Measurements from ENCODE around the gene ZNF136. TPM values are rescaled to one million over a fixed set of nuclear protein-coding genes. Genes with fewer than 3 reads are reported as not detected.

The ZNF136 gene
- 7.3 and 7.8 TPM in 2 replicates for total RNA-seq

GRCh38 chr19:12162882-12163806 lies at the start of gene ZNF136:
Gene ZNF136, plus strand, starts transcription at chr19:12163096. Its CDS starts 108 bp downstream, at chr19:12163204.

DNA sequence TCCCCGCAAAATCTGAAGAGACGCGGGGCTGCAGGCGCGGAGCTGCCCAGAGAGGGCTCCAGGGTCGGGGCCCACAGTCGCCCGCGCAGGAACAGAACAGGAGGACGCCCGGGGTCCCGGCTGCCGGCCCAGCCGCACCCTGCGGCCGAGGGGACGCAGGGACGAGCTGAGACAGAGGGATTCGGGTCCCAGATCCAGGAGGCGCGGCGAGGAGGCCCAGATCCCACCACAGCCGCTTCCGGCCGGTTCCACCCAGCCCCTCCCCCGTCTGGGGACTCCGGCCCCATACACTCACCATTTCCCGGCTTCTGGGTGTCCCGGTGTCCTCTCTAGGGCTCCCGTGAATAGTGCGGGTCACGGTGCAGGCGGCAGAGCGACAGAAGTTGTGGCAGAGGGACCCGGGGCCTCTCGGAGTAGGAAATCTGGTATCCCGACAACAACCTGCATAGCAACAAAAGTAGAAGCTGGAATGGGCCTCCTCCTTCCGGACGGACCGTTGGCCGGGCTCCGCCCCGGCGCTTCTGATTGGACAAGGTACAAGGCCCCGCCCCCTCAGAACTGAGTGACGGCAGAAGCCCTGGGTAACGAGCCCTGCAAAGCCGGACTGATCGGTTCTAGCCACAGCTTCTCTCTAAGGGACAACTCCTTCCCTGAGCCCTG lies 22.9 kb upstream of the ZNF136 start, which contains the start of gene ZNF20:
TSS of gene ZNF20 (minus strand) at position 466 of the 660 bp plus-strand sequence. CDS start at position 298, 168 bp downstream.

GRCh38 chr19:12156223-12157058 lies 6.5 kb upstream of the ZNF136 start, which contains the start of gene ZNF625:
Gene ZNF625, minus strand, starts transcription at chr19:12156734. Its CDS starts 176 bp downstream, at chr19:12156558.

Other genes with a start within 250 kb of the ZNF136 start
- gene ZNF700, start 238.0 kb upstream of the ZNF136 start, total RNA-seq = 7.9 and 8.2 TPM in 2 replicates
- 2.4 TPM in 2 replicates for gene ZNF763, start 198.1 kb upstream of the ZNF136 start, total RNA-seq
- 6.1 and 7.9 TPM in 2 replicates for gene ZNF433, start 127.4 kb upstream of the ZNF136 start, total RNA-seq
- 0.06 and 0.26 TPM in 2 replicates for gene ZNF878, start 110.1 kb upstream of the ZNF136 start, total RNA-seq
- gene ZNF844, start 98.4 kb upstream of the ZNF136 start, total RNA-seq = 7.5 and 9.8 TPM in 2 replicates
- 4.3 and 4.9 TPM in 2 replicates for gene ZNF20, start 22.7 kb upstream of the ZNF136 start, total RNA-seq
- gene ZNF625, start 6.4 kb upstream of the ZNF136 start, total RNA-seq = 14.0 and 15.3 TPM in 2 replicates
- 10.7 and 14.2 TPM in 2 replicates for gene ZNF44, start 131.8 kb downstream of the ZNF136 start, total RNA-seq
- gene ZNF563, start 170.5 kb downstream of the ZNF136 start, total RNA-seq = 4.1 and 4.6 TPM in 2 replicates
- 6.5 and 10.5 TPM in 2 replicates for gene ZNF442, start 202.6 kb downstream of the ZNF136 start, total RNA-seq
- 2.5 and 4.0 TPM in 2 replicates for gene ZNF799, start 238.2 kb downstream of the ZNF136 start, total RNA-seq